AG10803 (cell line): ENCODE measurements around the gene ANKRD44.

ENCODE experiments used
- DNase-seq: peaks from one replicate; pipeline ENCODE4 v3.0.0; 2010; ENCODE audit warnings: low read depth
- H3K4me3 ChIP-seq: 2 replicates; pipeline ENCODE4 v1.5.1; 2011; ENCODE audit warnings: mild to moderate bottlenecking, low read length, control low read depth
- CTCF ChIP-seq: conservative IDR thresholded peaks from 2 replicates; pipeline ENCODE4 v1.5.1; 2011; ENCODE audit warnings: mild to moderate bottlenecking, low read length, control low read depth, inconsistent platforms

ANKRD44 gene

GRCh38 chr2:197205585-197206215 is 104.9 kb downstream of the ANKRD44 start:
- no peak for TF ChIP-seq CTCF
- no peak for DNase-seq

GRCh38 chr2:197204519-197205250 is 105.9 kb downstream of the ANKRD44 start:
- H3K4me3 ChIP-seq = no peak overlapping the region
- peak; percentile 49 for DNase-seq
- no peak for TF ChIP-seq CTCF

More at GRCh38 chr2:197205585-197206215, 104.9 kb downstream of the ANKRD44 start:
- no peak overlapping the region for H3K4me3 ChIP-seq

GRCh38 chr2:197201874-197202273 is 108.7 kb downstream of the ANKRD44 start:
- TF ChIP-seq CTCF = no peak
- no peak overlapping the region for H3K4me3 ChIP-seq
- DNase-seq = no peak

- no peak overlapping the region for H3K4me3 ChIP-seq
- TF ChIP-seq CTCF = no peak
- DNase-seq = no peak
Observed at GRCh38 chr2:197200762-197201058, 109.9 kb downstream of the ANKRD44 start.

- no peak for DNase-seq
- no peak overlapping the region for H3K4me3 ChIP-seq
Observed at GRCh38 chr2:197200051-197200761, 110.4 kb downstream of the ANKRD44 start.

GRCh38 chr2:197198890-197199289 is 111.7 kb downstream of the ANKRD44 start:
- DNase-seq = no peak
- no peak for TF ChIP-seq CTCF

More at GRCh38 chr2:197200051-197200761, 110.4 kb downstream of the ANKRD44 start:
- no peak for TF ChIP-seq CTCF

GRCh38 chr2:197197895-197198311 is 112.7 kb downstream of the ANKRD44 start:
- no peak overlapping the region for H3K4me3 ChIP-seq
- no peak for TF ChIP-seq CTCF
- DNase-seq = no peak

More at GRCh38 chr2:197198890-197199289, 111.7 kb downstream of the ANKRD44 start:
- H3K4me3 ChIP-seq = no peak overlapping the region
